PFSK-1 (cell line): ENCODE results near the gene SVOPL.

Source experiments
- FOXP2 ChIP-seq: optimal IDR thresholded peaks from 2 replicates; pipeline ENCODE3; 2011; ENCODE audit warnings: borderline replicate concordance, control low read depth, inconsistent platforms; ENCODE audit not compliant: insufficient read depth; ENCODE audit errors: extremely low read length, extremely low read depth
- POLR2AphosphoS5 ChIP-seq: IDR thresholded peaks from 2 replicates; pipeline ENCODE4 v1.6.1; 2012; ENCODE audit warnings: low read depth, mild to moderate bottlenecking, control low read depth, low read length, moderate library complexity
- REST ChIP-seq, 2 experiments: IDR thresholded peaks; 2 replicates each; pipeline versions ENCODE4 v1.6.1 to v1.8.0; 2011 to 2012; ENCODE audit warnings: low read depth in 2 of 2, low read length in 2 of 2, control low read depth in 1 of 2, inconsistent platforms in 1 of 2, mild to moderate bottlenecking in 1 of 2, moderate library complexity in 1 of 2; ENCODE audit not compliant: insufficient read depth in 1 of 2
- SIN3A ChIP-seq: IDR thresholded peaks from 2 replicates; pipeline ENCODE4 v1.6.1; 2012; ENCODE audit warnings: mild to moderate bottlenecking, low read length, moderate library complexity, borderline replicate concordance; ENCODE audit not compliant: insufficient read depth
- TAF1 ChIP-seq: IDR thresholded peaks from 2 replicates; pipeline ENCODE4 v1.6.1; 2012; ENCODE audit warnings: low read length, control low read depth, borderline replicate concordance; ENCODE audit not compliant: insufficient read depth

GRCh38 chr7:138698281-138698680 lies 2.9 kb downstream of the SVOPL start:
- no peak for TF ChIP-seq FOXP2
- no peak for TF ChIP-seq REST (IDR thresholded peaks at IDR 0.05; ENCODE audit: insufficient read depth in 1 of 2, low read depth in 2 of 2, low read length in 2 of 2)
- TF ChIP-seq POLR2AphosphoS5: no peak
- TF ChIP-seq TAF1: no peak
- TF ChIP-seq SIN3A: no peak
